ENCODE data around the gene DMTF1.
"Not testable (repeated sequence)": the region's sequence is repeated elsewhere in the genome, so short reads cannot be mapped to it uniquely, and the experiment has no call there.

The DMTF1 gene

GRCh38 chr7:87220734-87221215, 68.5 kb downstream of the DMTF1 start:
- Mint-ChIP-seq H3K36me3 (ENCODE audit: insufficient read depth) (peaks cover 20% of the 10 kb centered on the region), H3K4me3 (peak overlapping the region; percentile 100), H3K9me3 (no peaks in the 10 kb centered on the region), H3K27ac (ENCODE audit: low read depth) (no peak overlapping the region), H3K4me1 (peaks cover 40% of the 10 kb centered on the region), H3K27me3 (no peaks in the 10 kb centered on the region)
- DNase-seq (ENCODE audit: low spot score in 2 of 2), result no peak
- no peak for ATAC-seq (replicated peaks; ENCODE audit: extremely low read depth, poor library complexity, severe bottlenecking)

GRCh38 chr7:87223666-87224065, 71.4 kb downstream of the DMTF1 start:
- DNase-seq (ENCODE audit: low spot score in 2 of 2), result no peak
- ATAC-seq (replicated peaks; ENCODE audit: extremely low read depth, poor library complexity, severe bottlenecking), result no peak
- no peak overlapping the region for H3K4me3 Mint-ChIP-seq

GRCh38 chr7:87225696-87226095, 73.4 kb downstream of the DMTF1 start:
- H3K27ac Mint-ChIP-seq (ENCODE audit: low read depth), result no peak overlapping the region
- DNase-seq (ENCODE audit: low spot score in 2 of 2), result no peak

More at GRCh38 chr7:87223666-87224065, 71.4 kb downstream of the DMTF1 start:
- Mint-ChIP-seq H3K27me3 (no peaks in the 10 kb centered on the region), H3K27ac (ENCODE audit: low read depth) (no peak overlapping the region), H3K9me3 (no peaks in the 10 kb centered on the region), H3K36me3 (ENCODE audit: insufficient read depth) (peaks cover 15% of the 10 kb centered on the region), H3K4me1 (peaks cover 15% of the 10 kb centered on the region)

GRCh38 chr7:87226495-87226894, 74.2 kb downstream of the DMTF1 start:
- H3K36me3 Mint-ChIP-seq (ENCODE audit: insufficient read depth), result no peaks in the 10 kb centered on the region
- no peak overlapping the region for H3K27ac Mint-ChIP-seq (ENCODE audit: low read depth)
- H3K4me1 Mint-ChIP-seq, result no peaks in the 10 kb centered on the region
- DNase-seq (ENCODE audit: low spot score in 2 of 2) (no peak), ATAC-seq (replicated peaks; ENCODE audit: extremely low read depth, poor library complexity, severe bottlenecking) (no peak)
- no peaks in the 10 kb centered on the region for H3K9me3 Mint-ChIP-seq
- no peak overlapping the region for H3K4me3 Mint-ChIP-seq
- no peaks in the 10 kb centered on the region for H3K27me3 Mint-ChIP-seq

More at GRCh38 chr7:87225696-87226095, 73.4 kb downstream of the DMTF1 start:
- no peaks in the 10 kb centered on the region for H3K4me1 Mint-ChIP-seq
- no peaks in the 10 kb centered on the region for H3K27me3 Mint-ChIP-seq
- H3K4me3 Mint-ChIP-seq, result no peak overlapping the region
- ATAC-seq (replicated peaks; ENCODE audit: extremely low read depth, poor library complexity, severe bottlenecking), result no peak
- no peaks in the 10 kb centered on the region for H3K9me3 Mint-ChIP-seq
- H3K36me3 Mint-ChIP-seq (ENCODE audit: insufficient read depth), result no peaks in the 10 kb centered on the region

GRCh38 chr7:87231258-87231657, 79.0 kb downstream of the DMTF1 start:
- Mint-ChIP-seq H3K4me3 (no peak overlapping the region), H3K9me3 (no peaks in the 10 kb centered on the region), H3K27me3 (no peaks in the 10 kb centered on the region), H3K36me3 (ENCODE audit: insufficient read depth) (no peaks in the 10 kb centered on the region), H3K4me1 (no peaks in the 10 kb centered on the region), H3K27ac (ENCODE audit: low read depth) (no peak overlapping the region)
- no peak for DNase-seq (ENCODE audit: low spot score in 2 of 2)
- no peak for ATAC-seq (replicated peaks; ENCODE audit: extremely low read depth, poor library complexity, severe bottlenecking)

- no peak for DNase-seq (ENCODE audit: low spot score in 2 of 2)
- Mint-ChIP-seq H3K4me1 (no peaks in the 10 kb centered on the region), H3K4me3 (no peak overlapping the region), H3K27me3 (no peaks in the 10 kb centered on the region), H3K9me3 (no peaks in the 10 kb centered on the region), H3K27ac (ENCODE audit: low read depth) (no peak overlapping the region), H3K36me3 (ENCODE audit: insufficient read depth) (no peaks in the 10 kb centered on the region)
- ATAC-seq (replicated peaks; ENCODE audit: extremely low read depth, poor library complexity, severe bottlenecking), result no peak
Observed at GRCh38 chr7:87231711-87232110, 79.5 kb downstream of the DMTF1 start.

- no peaks in the 10 kb centered on the region for H3K9me3 Mint-ChIP-seq
- no peak overlapping the region for H3K27ac Mint-ChIP-seq (ENCODE audit: low read depth)
- no peak overlapping the region for H3K4me3 Mint-ChIP-seq
- H3K27me3 Mint-ChIP-seq, result peaks cover 15% of the 10 kb centered on the region
- H3K36me3 Mint-ChIP-seq (ENCODE audit: insufficient read depth), result no peaks in the 10 kb centered on the region
- ATAC-seq (replicated peaks; ENCODE audit: extremely low read depth, poor library complexity, severe bottlenecking), result no peak
- no peaks in the 10 kb centered on the region for H3K4me1 Mint-ChIP-seq
- DNase-seq (ENCODE audit: low spot score in 2 of 2), result no peak
Observed at GRCh38 chr7:87234949-87235348, 82.7 kb downstream of the DMTF1 start.

GRCh38 chr7:87238464-87239051, 86.3 kb downstream of the DMTF1 start:
- H3K36me3 Mint-ChIP-seq (ENCODE audit: insufficient read depth); H3K27ac Mint-ChIP-seq (ENCODE audit: low read depth); ATAC-seq (replicated peaks; ENCODE audit: extremely low read depth, poor library complexity, severe bottlenecking); H3K9me3 Mint-ChIP-seq; DNase-seq (ENCODE audit: low spot score in 2 of 2); H3K4me3 Mint-ChIP-seq; H3K4me1 Mint-ChIP-seq: not testable (repeated sequence)
- H3K27me3 Mint-ChIP-seq, result peaks cover 22% of the 10 kb centered on the region

GRCh38 chr7:87245671-87246070, 93.4 kb downstream of the DMTF1 start:
- DNase-seq (ENCODE audit: low spot score in 2 of 2); H3K36me3 Mint-ChIP-seq (ENCODE audit: insufficient read depth); H3K9me3 Mint-ChIP-seq; ATAC-seq (replicated peaks; ENCODE audit: extremely low read depth, poor library complexity, severe bottlenecking); H3K27ac Mint-ChIP-seq (ENCODE audit: low read depth); H3K4me1 Mint-ChIP-seq; H3K4me3 Mint-ChIP-seq: not testable (repeated sequence)
- peaks cover 31% of the 10 kb centered on the region for H3K27me3 Mint-ChIP-seq

All from central memory CD8-positive, alpha-beta T cell (primary cell).